ENCODE results near the gene SLC39A11. TPM values are rescaled to one million over a fixed set of nuclear protein-coding genes. Genes with fewer than 3 reads are reported as not detected.
"Not testable (repeated sequence)": the region's sequence is repeated elsewhere in the genome, so short reads cannot be mapped to it uniquely, and the experiment has no call there.

SLC39A11 gene
- polyA plus RNA-seq, 3 donors from 2014 or later, result 13.7 to 25.8 (median 16.2) TPM

GRCh38 chr17:72995008-72995656 is 97.4 kb downstream of the SLC39A11 start:
- DNase-seq, result no peak
- H3K36me3 Mint-ChIP-seq, result peaks cover 0 to 9% (median 4%) of the 10 kb centered on the region in 3 donors
- no peak overlapping the region for H3K4me3 Mint-ChIP-seq
- no peaks in the 10 kb centered on the region for H3K9me3 Mint-ChIP-seq
- no peaks in the 10 kb centered on the region for H3K27me3 Mint-ChIP-seq (ENCODE audit: low read depth in 3 of 3)
- no peak overlapping the region for H3K27ac Mint-ChIP-seq
- peaks cover 8 to 12% of the 10 kb centered on the region in 2 donors for H3K4me1 Mint-ChIP-seq

- H3K9me3 Mint-ChIP-seq; H3K27ac Mint-ChIP-seq; DNase-seq; H3K36me3 Mint-ChIP-seq; H3K4me3 Mint-ChIP-seq; H3K4me1 Mint-ChIP-seq; H3K27me3 Mint-ChIP-seq (ENCODE audit: low read depth in 3 of 3): not testable (repeated sequence)
Observed at GRCh38 chr17:72992783-72993467, 99.6 kb downstream of the SLC39A11 start.

GRCh38 chr17:72991651-72992050 is 100.8 kb downstream of the SLC39A11 start:
- Mint-ChIP-seq H3K27me3 (ENCODE audit: low read depth in 3 of 3) (no peaks in the 10 kb centered on the region), H3K4me1 (peaks cover 0 to 4% of the 10 kb centered on the region in 2 donors), H3K27ac (no peak overlapping the region), H3K4me3 (no peak overlapping the region), H3K9me3 (no peaks in the 10 kb centered on the region), H3K36me3 (peaks cover 0 to 9% (median 4%) of the 10 kb centered on the region in 3 donors)
- DNase-seq, result no peak

GRCh38 chr17:72989074-72989610 is 103.3 kb downstream of the SLC39A11 start:
- Mint-ChIP-seq H3K36me3 (no peaks in the 10 kb centered on the region), H3K27ac (peak overlapping the region in 1 of 6 donors; percentile 53), H3K27me3 (ENCODE audit: low read depth in 3 of 3) (no peaks in the 10 kb centered on the region), H3K4me3 (no peak overlapping the region), H3K4me1 (peaks cover 4 to 5% of the 10 kb centered on the region in 2 donors), H3K9me3 (no peaks in the 10 kb centered on the region)
- no peak for DNase-seq

GRCh38 chr17:72988451-72988850 is 104.0 kb downstream of the SLC39A11 start:
- Mint-ChIP-seq H3K27ac (no peak overlapping the region), H3K27me3 (ENCODE audit: low read depth in 3 of 3) (no peaks in the 10 kb centered on the region), H3K9me3 (no peaks in the 10 kb centered on the region), H3K4me1 (peaks cover 4 to 5% of the 10 kb centered on the region in 2 donors), H3K4me3 (no peak overlapping the region), H3K36me3 (no peaks in the 10 kb centered on the region)
- no peak for DNase-seq

- no peak for DNase-seq
- H3K36me3 Mint-ChIP-seq, result no peaks in the 10 kb centered on the region
- peaks cover 0 to 5% of the 10 kb centered on the region in 2 donors for H3K4me1 Mint-ChIP-seq
- no peaks in the 10 kb centered on the region for H3K9me3 Mint-ChIP-seq
- no peaks in the 10 kb centered on the region for H3K27me3 Mint-ChIP-seq (ENCODE audit: low read depth in 3 of 3)
- H3K4me3 Mint-ChIP-seq, result no peak overlapping the region
- no peak overlapping the region for H3K27ac Mint-ChIP-seq
Observed at GRCh38 chr17:72987166-72987565, 105.3 kb downstream of the SLC39A11 start.

GRCh38 chr17:72985882-72986720 is 106.4 kb downstream of the SLC39A11 start:
- no peaks in the 10 kb centered on the region for H3K9me3 Mint-ChIP-seq
- H3K27ac Mint-ChIP-seq, result no peak overlapping the region
- H3K36me3 Mint-ChIP-seq, result no peaks in the 10 kb centered on the region
- peak; percentile 37 to 55 (median 38) for DNase-seq
- H3K27me3 Mint-ChIP-seq (ENCODE audit: low read depth in 3 of 3), result no peaks in the 10 kb centered on the region
- peaks cover 0 to 5% of the 10 kb centered on the region in 2 donors for H3K4me1 Mint-ChIP-seq
- no peak overlapping the region for H3K4me3 Mint-ChIP-seq

- peaks cover 0 to 10% of the 10 kb centered on the region in 2 donors for H3K4me1 Mint-ChIP-seq
- H3K4me3 Mint-ChIP-seq, result no peak overlapping the region
- no peaks in the 10 kb centered on the region for H3K27me3 Mint-ChIP-seq (ENCODE audit: low read depth in 3 of 3)
- no peak for DNase-seq
- no peak overlapping the region for H3K27ac Mint-ChIP-seq
- H3K9me3 Mint-ChIP-seq, result no peaks in the 10 kb centered on the region
- peaks cover 0 to 6% (median 0%) of the 10 kb centered on the region in 3 donors for H3K36me3 Mint-ChIP-seq
Observed at GRCh38 chr17:72984926-72985325, 107.6 kb downstream of the SLC39A11 start.

GRCh38 chr17:72984145-72984925 is 108.2 kb downstream of the SLC39A11 start:
- peaks cover 0 to 7% (median 0%) of the 10 kb centered on the region in 3 donors for H3K36me3 Mint-ChIP-seq
- no peak overlapping the region for H3K4me3 Mint-ChIP-seq
- H3K4me1 Mint-ChIP-seq, result peaks cover 2 to 15% of the 10 kb centered on the region in 2 donors
- H3K9me3 Mint-ChIP-seq, result no peaks in the 10 kb centered on the region
- H3K27me3 Mint-ChIP-seq (ENCODE audit: low read depth in 3 of 3), result no peaks in the 10 kb centered on the region
- H3K27ac Mint-ChIP-seq, result no peak overlapping the region
- DNase-seq, result no peak

GRCh38 chr17:72982680-72983079 is 109.8 kb downstream of the SLC39A11 start:
- Mint-ChIP-seq H3K4me3 (no peak overlapping the region), H3K27ac (no peak overlapping the region), H3K4me1 (peaks cover 18 to 32% of the 10 kb centered on the region in 2 donors), H3K27me3 (ENCODE audit: low read depth in 3 of 3) (no peaks in the 10 kb centered on the region), H3K9me3 (no peaks in the 10 kb centered on the region), H3K36me3 (peaks cover 0 to 7% (median 0%) of the 10 kb centered on the region in 3 donors)
- DNase-seq, result no peak

GRCh38 chr17:72978593-72979218 is 113.8 kb downstream of the SLC39A11 start:
- no peak for DNase-seq
- no peaks in the 10 kb centered on the region for H3K27me3 Mint-ChIP-seq (ENCODE audit: low read depth in 3 of 3)
- peak overlapping the region in 4 of 5 donors; percentile 3 to 45 (median 20) for H3K4me3 Mint-ChIP-seq
- peak overlapping the region in 3 of 6 donors; percentile 25 to 38 (median 26) for H3K27ac Mint-ChIP-seq
- no peaks in the 10 kb centered on the region for H3K9me3 Mint-ChIP-seq
- H3K36me3 Mint-ChIP-seq, result peaks cover 0 to 7% (median 0%) of the 10 kb centered on the region in 3 donors
- H3K4me1 Mint-ChIP-seq, result peaks cover 29 to 37% of the 10 kb centered on the region in 2 donors

GRCh38 chr17:72977771-72978417 is 114.6 kb downstream of the SLC39A11 start:
- H3K4me3 Mint-ChIP-seq, result peak overlapping the region in 4 of 5 donors; percentile 11 to 56 (median 40)
- DNase-seq, result no peak
- peaks cover 30 to 40% of the 10 kb centered on the region in 2 donors for H3K4me1 Mint-ChIP-seq
- H3K27me3 Mint-ChIP-seq (ENCODE audit: low read depth in 3 of 3), result no peaks in the 10 kb centered on the region
- peak overlapping the region in 1 of 6 donors; percentile 47 for H3K27ac Mint-ChIP-seq
- peaks cover 0 to 7% (median 0%) of the 10 kb centered on the region in 3 donors for H3K36me3 Mint-ChIP-seq
- H3K9me3 Mint-ChIP-seq, result no peaks in the 10 kb centered on the region
